GM12878 (cell line): ENCODE data around the gene BRCA1. TPM values are rescaled to one million over a fixed set of nuclear protein-coding genes. Genes with fewer than 3 reads are reported as not detected.

Experiments
- ASH2L ChIP-seq: fragments of 300-600, 200-600 bp; sonication (generic); IDR thresholded peaks from 2 replicates; pipeline ENCODE4 v1.6.1; 2017; ENCODE audit warnings: low read depth, mild to moderate bottlenecking, borderline replicate concordance
- ATF2 ChIP-seq: IDR thresholded peaks from 2 replicates; pipeline ENCODE4 v1.6.1; 2012; ENCODE audit warnings: low read length, inconsistent platforms
- BMI1 ChIP-seq: fragments of 450-650 bp; IDR thresholded peaks from 2 replicates; pipeline ENCODE4 v1.6.1; 2016; ENCODE audit warnings: mild to moderate bottlenecking, moderate library complexity, borderline replicate concordance
- CHD2 ChIP-seq: IDR thresholded peaks from 2 replicates; pipeline ENCODE4 v1.6.1; 2011; ENCODE audit warnings: low read depth, low read length, improper control_type of control experiment, borderline replicate concordance
- CREB1 ChIP-seq: IDR thresholded peaks from 2 replicates; pipeline ENCODE4 v1.6.1; 2012; ENCODE audit warnings: low read depth, mild to moderate bottlenecking, inconsistent platforms
- DPF2 ChIP-seq: fragments of 450-650 bp; IDR thresholded peaks from 2 replicates; pipeline ENCODE4 v1.6.1; 2017; ENCODE audit warnings: mild to moderate bottlenecking
- EP300 ChIP-seq, 2 experiments: fragments of 150-350 bp in 1 of 2; IDR thresholded peaks; 2 replicates each; pipeline ENCODE4 v1.6.1; 2011 to 2012; ENCODE audit warnings: low read depth in 2 of 2, low read length in 2 of 2, borderline replicate concordance in 1 of 2, improper control_type of control experiment in 1 of 2, inconsistent platforms in 1 of 2; ENCODE audit not compliant: control insufficient read depth in 1 of 2
- FOS ChIP-seq: IDR thresholded peaks from 3 replicates; pipeline ENCODE4 v1.6.1; 2011; ENCODE audit warnings: borderline replicate concordance; ENCODE audit not compliant: insufficient read length; ENCODE audit errors: extremely low read depth
- MEF2A ChIP-seq: IDR thresholded peaks from 2 replicates; pipeline ENCODE4 v1.6.1; 2011; ENCODE audit warnings: low read depth, mild to moderate bottlenecking, low read length, moderate library complexity; ENCODE audit not compliant: insufficient read depth
- MEF2B ChIP-seq: fragments of 450-650 bp; IDR thresholded peaks from 2 replicates; pipeline ENCODE4 v1.6.1; 2018; ENCODE audit warnings: mild to moderate bottlenecking, moderate library complexity; ENCODE audit not compliant: partially characterized antibody, poor library complexity, severe bottlenecking
- MTA3 ChIP-seq: IDR thresholded peaks from 2 replicates; pipeline ENCODE4 v1.6.1; 2012; ENCODE audit warnings: low read length, inconsistent platforms, borderline replicate concordance
- MYC ChIP-seq: IDR thresholded peaks from 2 replicates; pipeline ENCODE4 v1.6.1; 2011; ENCODE audit warnings: mild to moderate bottlenecking, low read length, moderate library complexity, inconsistent platforms; ENCODE audit not compliant: insufficient read depth, insufficient replicate concordance, insufficient read length, severe bottlenecking
- NBN ChIP-seq: fragments of 450-650 bp; IDR thresholded peaks from 2 replicates; pipeline ENCODE4 v1.6.1; 2016
- POU2F2 ChIP-seq: IDR thresholded peaks from 3 replicates; pipeline ENCODE4 v1.6.1; 2011; ENCODE audit warnings: low read depth, mild to moderate bottlenecking, low read length, borderline replicate concordance
- RCOR1 ChIP-seq: conservative IDR thresholded peaks from 2 replicates; pipeline ENCODE4 v1.6.1; 2012; ENCODE audit warnings: low read depth, low read length, improper control_type of control experiment
- SIX5 ChIP-seq: IDR thresholded peaks from 2 replicates; pipeline ENCODE4 v1.6.1; 2011; ENCODE audit warnings: mild to moderate bottlenecking, low read depth, low read length, moderate library complexity; ENCODE audit not compliant: severe bottlenecking
- SREBF2 ChIP-seq: IDR thresholded peaks from 2 replicates; pipeline ENCODE4 v1.6.1; 2012; ENCODE audit warnings: mild to moderate bottlenecking, low read length
- SUZ12 ChIP-seq: fragments of 200-600 bp; sonication (generic); IDR thresholded peaks from one replicate; pipeline ENCODE4 v1.6.1; 2018; ENCODE audit warnings: antibody characterized with exemption, mild to moderate bottlenecking; ENCODE audit not compliant: unreplicated experiment
- TBL1XR1 ChIP-seq: IDR thresholded peaks from 2 replicates; pipeline ENCODE4 v1.6.1; 2012; ENCODE audit warnings: low read depth, low read length, improper control_type of control experiment
- TCF12 ChIP-seq: IDR thresholded peaks from 2 replicates; pipeline ENCODE4 v1.6.1; 2011; ENCODE audit warnings: low read depth, mild to moderate bottlenecking, low read length
- TCF3 ChIP-seq: IDR thresholded peaks from 2 replicates; pipeline ENCODE4 v1.6.1; 2012; ENCODE audit warnings: low read depth, mild to moderate bottlenecking, low read length, borderline replicate concordance; ENCODE audit not compliant: insufficient read depth
- TCF7 ChIP-seq: IDR thresholded peaks from 2 replicates; pipeline ENCODE4 v1.6.1; 2014; ENCODE audit warnings: antibody characterized with exemption, borderline replicate concordance
- YY1 ChIP-seq: IDR thresholded peaks from 2 replicates; pipeline ENCODE4 v1.6.1; 2011; ENCODE audit warnings: low read depth, mild to moderate bottlenecking, low read length
- ZNF217 ChIP-seq: fragments of 450-650 bp; IDR thresholded peaks from 2 replicates; pipeline ENCODE4 v1.6.1; 2017; ENCODE audit warnings: antibody characterized with exemption, mild to moderate bottlenecking
- polyA plus RNA-seq, 11 experiments: library from polyadenylated mRNA; depleted of rRNA in 4 of 11; unstranded in 6 of 11; stranded (reverse) in 5 of 11; fragments of >200 nt; fragmentation: Nextera tagmentation in 4 of 11; fragmentation: Illumina TruSeq in 1 of 11; extraction: Ambion mirVana in 4 of 11; extraction: Trizol in 1 of 11; gene quantifications; 1 replicate in 1 of 11; 2 replicates in 10 of 11; pipeline versions ENCODE4 v1.2.1 to v1.2.3, GENCODE V29; 2011 to 2016; ENCODE audit warnings: inconsistent platforms in 2 of 11, missing spikeins in 2 of 11, low read depth in 1 of 11
- total RNA-seq, 4 experiments: library from RNA; depleted of rRNA in 3 of 4; stranded (reverse); fragments of >200 nt in 3 of 4; fragmentation: Illumina TruSeq in 1 of 4; extraction: Trizol in 1 of 4; gene quantifications; 2 replicates each; pipeline versions ENCODE4 v1.2.1 to v1.2.3, GENCODE V29; 2013 to 2021
- TF ChIP-seq, protein P1 (sequence below): IDR thresholded peaks from 2 replicates; pipeline ENCODE4 v1.6.1; 2011; ENCODE audit warnings: low read depth, mild to moderate bottlenecking, low read length, moderate library complexity, borderline replicate concordance; ENCODE audit errors: extremely low read depth
- TF ChIP-seq, protein P2 (sequence below): IDR thresholded peaks from 2 replicates; pipeline ENCODE4 v1.6.1; 2012; ENCODE audit warnings: low read depth, low read length, improper control_type of control experiment

Gene BRCA1
- total and polyA plus RNA-seq, 10 of the 15 experiments (the other 5 are each of a cell fraction or from before 2014, with no cell fraction given): 16.8 to 71.2 (median 44.2) TPM

DNA sequence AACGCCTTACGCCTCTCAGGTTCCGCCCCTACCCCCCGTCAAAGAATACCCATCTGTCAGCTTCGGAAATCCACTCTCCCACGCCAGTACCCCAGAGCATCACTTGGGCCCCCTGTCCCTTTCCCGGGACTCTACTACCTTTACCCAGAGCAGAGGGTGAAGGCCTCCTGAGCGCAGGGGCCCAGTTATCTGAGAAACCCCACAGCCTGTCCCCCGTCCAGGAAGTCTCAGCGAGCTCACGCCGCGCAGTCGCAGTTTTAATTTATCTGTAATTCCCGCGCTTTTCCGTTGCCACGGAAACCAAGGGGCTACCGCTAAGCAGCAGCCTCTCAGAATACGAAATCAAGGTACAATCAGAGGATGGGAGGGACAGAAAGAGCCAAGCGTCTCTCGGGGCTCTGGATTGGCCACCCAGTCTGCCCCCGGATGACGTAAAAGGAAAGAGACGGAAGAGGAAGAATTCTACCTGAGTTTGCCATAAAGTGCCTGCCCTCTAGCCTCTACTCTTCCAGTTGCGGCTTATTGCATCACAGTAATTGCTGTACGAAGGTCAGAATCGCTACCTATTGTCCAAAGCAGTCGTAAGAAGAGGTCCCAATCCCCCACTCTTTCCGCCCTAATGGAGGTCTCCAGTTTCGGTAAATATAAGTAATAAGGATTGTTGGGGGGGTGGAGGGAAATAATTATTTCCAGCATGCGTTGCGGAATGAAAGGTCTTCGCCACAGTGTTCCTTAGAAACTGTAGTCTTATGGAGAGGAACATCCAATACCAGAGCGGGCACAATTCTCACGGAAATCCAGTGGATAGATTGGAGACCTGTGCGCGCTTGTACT, at the start of gene BRCA1 (continued):
- TF ChIP-seq EP300 (IDR thresholded peaks at IDR 0.05; ENCODE audit: borderline replicate concordance in 1 of 2, control insufficient read depth in 1 of 2, low read depth in 2 of 2, low read length in 2 of 2) (no peak), MEF2A (0 out of 2 replicates have a peak, but pooled peaks have one; percentile 6), DPF2 (no peak), RCOR1 (no peak), SUZ12 (no peak), CHD2 (peak; percentile 84; the same call in 1 of the 2 replicates), TCF3 (no peak), ASH2L (no peak), POU2F2 (no peak), ZNF217 (no peak), TCF12 (no peak), NBN (peak; percentile 67), SREBF2 (no peak), SIX5 (peak; percentile 46), YY1 (0 out of 2 replicates have a peak, but pooled peaks have one; percentile 4), BMI1 (peak; percentile 99), FOS (peak; percentile 25), ATF2 (no peak; the same call in 1 of the 2 replicates), CREB1 (peak; percentile 99), TCF7 (no peak), MEF2B (no peak), MYC (no peak), TBL1XR1 (no peak), MTA3 (no peak)
- TF ChIP-seq, protein P1, sequence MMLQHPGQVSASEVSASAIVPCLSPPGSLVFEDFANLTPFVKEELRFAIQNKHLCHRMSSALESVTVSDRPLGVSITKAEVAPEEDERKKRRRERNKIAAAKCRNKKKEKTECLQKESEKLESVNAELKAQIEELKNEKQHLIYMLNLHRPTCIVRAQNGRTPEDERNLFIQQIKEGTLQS: peak; percentile 65; the same call in 1 of the 2 replicates
- TF ChIP-seq, protein P2, sequence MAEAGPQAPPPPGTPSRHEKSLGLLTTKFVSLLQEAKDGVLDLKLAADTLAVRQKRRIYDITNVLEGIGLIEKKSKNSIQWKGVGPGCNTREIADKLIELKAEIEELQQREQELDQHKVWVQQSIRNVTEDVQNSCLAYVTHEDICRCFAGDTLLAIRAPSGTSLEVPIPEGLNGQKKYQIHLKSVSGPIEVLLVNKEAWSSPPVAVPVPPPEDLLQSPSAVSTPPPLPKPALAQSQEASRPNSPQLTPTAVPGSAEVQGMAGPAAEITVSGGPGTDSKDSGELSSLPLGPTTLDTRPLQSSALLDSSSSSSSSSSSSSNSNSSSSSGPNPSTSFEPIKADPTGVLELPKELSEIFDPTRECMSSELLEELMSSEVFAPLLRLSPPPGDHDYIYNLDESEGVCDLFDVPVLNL: peak; percentile 95
